ENCODE data around the gene CCNY.

Gene CCNY

DNA sequence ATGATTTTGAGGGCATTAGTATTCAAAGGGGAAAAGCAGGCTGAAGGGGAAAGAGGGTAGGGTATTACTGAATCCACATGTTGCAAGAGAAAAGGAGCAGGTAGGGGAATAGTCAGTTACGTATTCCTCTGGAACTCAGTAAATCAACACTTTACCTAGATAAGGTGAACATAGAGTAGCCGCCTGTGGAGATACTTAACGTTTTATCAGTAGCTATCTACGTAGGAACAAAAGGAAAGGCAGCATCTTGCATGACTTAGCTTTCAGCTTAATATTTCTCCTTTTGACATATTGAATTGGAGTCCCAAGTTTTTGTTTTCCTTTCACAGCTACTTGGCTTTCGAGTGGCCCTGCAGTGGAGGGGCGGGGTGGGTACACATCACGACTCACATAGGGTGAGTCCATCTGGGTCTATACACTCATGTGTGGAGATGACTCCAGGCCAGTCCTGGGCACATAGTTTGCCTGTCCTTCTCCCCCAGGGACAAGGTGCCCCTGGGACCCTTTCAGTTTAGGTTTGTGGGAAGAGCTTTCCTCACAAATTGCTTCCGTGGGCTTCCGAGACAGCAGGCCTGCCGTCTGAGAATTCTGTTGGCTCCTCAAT lies 48.1 kb downstream of the CCNY start:
- no peak overlapping the region for H2AFZ ChIP-seq
- no peaks in the 10 kb centered on the region for H3K9me3 ChIP-seq (ENCODE audit: control insufficient read depth, low read length)
- no peak overlapping the region for H3K4me2 ChIP-seq (ENCODE audit: low read length)
- H3K4me3 ChIP-seq (ENCODE audit: low read depth, low read length), result no peak overlapping the region
- H3K4me1 ChIP-seq, result no peaks in the 10 kb centered on the region
- no peaks in the 10 kb centered on the region for H3K36me3 ChIP-seq (ENCODE audit: control insufficient read depth, insufficient read depth, low read length)
- TF ChIP-seq, protein P1, sequence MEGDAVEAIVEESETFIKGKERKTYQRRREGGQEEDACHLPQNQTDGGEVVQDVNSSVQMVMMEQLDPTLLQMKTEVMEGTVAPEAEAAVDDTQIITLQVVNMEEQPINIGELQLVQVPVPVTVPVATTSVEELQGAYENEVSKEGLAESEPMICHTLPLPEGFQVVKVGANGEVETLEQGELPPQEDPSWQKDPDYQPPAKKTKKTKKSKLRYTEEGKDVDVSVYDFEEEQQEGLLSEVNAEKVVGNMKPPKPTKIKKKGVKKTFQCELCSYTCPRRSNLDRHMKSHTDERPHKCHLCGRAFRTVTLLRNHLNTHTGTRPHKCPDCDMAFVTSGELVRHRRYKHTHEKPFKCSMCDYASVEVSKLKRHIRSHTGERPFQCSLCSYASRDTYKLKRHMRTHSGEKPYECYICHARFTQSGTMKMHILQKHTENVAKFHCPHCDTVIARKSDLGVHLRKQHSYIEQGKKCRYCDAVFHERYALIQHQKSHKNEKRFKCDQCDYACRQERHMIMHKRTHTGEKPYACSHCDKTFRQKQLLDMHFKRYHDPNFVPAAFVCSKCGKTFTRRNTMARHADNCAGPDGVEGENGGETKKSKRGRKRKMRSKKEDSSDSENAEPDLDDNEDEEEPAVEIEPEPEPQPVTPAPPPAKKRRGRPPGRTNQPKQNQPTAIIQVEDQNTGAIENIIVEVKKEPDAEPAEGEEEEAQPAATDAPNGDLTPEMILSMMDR (IDR thresholded peaks at IDR 0.05), result no peak
- H3K27ac ChIP-seq, result no peak overlapping the region
- no peak overlapping the region for H3K9ac ChIP-seq
- H3K79me2 ChIP-seq, result peaks cover 58% of the 10 kb centered on the region
- H3K27me3 ChIP-seq (ENCODE audit: control insufficient read depth, insufficient read depth, low read length), result no peaks in the 10 kb centered on the region

DNA sequence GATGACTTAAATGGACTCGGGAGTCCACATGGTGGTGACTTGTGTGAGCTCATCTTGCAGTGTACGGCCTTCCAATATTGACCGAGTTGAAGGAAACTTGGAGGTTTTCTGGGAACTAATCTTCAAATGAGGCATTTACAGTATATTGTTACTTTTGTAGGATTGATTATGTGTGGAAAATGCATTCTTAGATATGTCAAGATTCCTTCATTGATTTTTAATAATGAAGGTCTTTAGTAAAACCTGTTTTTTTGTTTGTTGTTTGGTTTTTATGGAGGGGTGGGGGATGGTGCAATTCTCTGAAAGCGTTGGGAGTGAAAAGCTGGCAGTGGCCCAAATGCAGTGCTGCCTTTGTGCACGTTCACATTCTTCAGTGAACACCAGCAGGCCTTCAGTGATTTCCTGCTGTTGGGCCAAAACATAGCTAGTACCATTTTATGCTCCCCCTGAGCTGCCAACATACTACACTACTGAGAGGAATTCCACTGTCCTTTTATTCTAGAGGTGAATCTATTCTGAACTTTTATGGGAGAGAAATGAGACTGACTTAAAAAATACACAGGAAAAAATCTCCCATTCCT lies 50.4 kb downstream of the CCNY start:
- TF ChIP-seq, protein P1 (IDR thresholded peaks at IDR 0.05), result no peak
- H3K4me1 ChIP-seq, result no peaks in the 10 kb centered on the region

DNA sequence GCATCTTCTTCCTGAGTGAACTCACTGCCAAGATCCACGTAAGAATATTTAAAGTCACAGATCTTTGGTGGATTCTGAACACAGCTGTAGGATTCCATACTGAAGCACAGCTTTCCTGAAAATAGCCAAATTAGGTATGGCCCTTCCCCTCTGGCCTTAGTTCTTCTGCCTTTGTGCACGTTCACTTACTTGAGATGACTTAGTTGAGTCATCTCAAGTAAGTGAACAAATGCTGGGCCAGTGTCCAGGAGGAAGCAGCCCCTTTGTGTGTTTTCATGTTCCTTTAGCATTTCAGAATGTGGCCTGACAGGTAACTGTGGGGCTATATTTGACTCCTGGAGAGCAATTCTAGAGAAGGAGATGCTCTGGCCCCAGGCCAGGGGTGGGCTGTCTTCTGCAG lies 51.5 kb downstream of the CCNY start:
- Histone ChIP-seq H3K27ac (no peak overlapping the region), H3K4me1 (no peaks in the 10 kb centered on the region)

More for the DNA sequence above, 50.4 kb downstream of the CCNY start:
- H2AFZ ChIP-seq, result no peak overlapping the region
- no peak overlapping the region for H3K27ac ChIP-seq
- H3K9ac ChIP-seq, result no peak overlapping the region
- H3K4me3 ChIP-seq (ENCODE audit: low read depth, low read length), result no peak overlapping the region
- H3K36me3 ChIP-seq (ENCODE audit: control insufficient read depth, insufficient read depth, low read length), result no peaks in the 10 kb centered on the region
- H3K79me2 ChIP-seq, result peaks cover 64% of the 10 kb centered on the region
- no peak overlapping the region for H3K4me2 ChIP-seq (ENCODE audit: low read length)
- no peaks in the 10 kb centered on the region for H3K9me3 ChIP-seq (ENCODE audit: control insufficient read depth, low read length)
- H3K27me3 ChIP-seq (ENCODE audit: control insufficient read depth, insufficient read depth, low read length), result no peaks in the 10 kb centered on the region

DNA sequence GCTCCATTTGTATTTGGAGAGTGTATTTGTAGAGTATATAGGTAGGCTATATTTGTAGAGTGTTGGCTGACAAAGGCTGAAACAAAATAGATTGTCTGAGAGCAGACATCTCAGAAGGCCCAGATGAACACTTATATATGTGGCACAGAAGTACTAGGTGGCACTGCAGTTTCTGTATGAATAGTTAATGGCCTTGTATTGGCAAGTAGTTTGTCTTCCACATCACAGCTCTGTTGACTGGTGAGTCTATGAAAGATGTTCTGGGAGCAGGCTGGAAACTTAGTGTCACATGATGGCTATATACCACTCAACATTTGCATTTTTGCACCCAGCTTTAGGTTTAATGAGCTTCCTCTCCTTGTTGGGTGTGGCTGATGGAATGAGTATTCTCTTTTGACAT lies 51.9 kb downstream of the CCNY start:
- no peak overlapping the region for H3K27ac ChIP-seq
- H3K4me3 ChIP-seq (ENCODE audit: low read depth, low read length), result no peak overlapping the region
- H3K27me3 ChIP-seq (ENCODE audit: control insufficient read depth, insufficient read depth, low read length), result no peaks in the 10 kb centered on the region
- no peaks in the 10 kb centered on the region for H3K9me3 ChIP-seq (ENCODE audit: control insufficient read depth, low read length)
- TF ChIP-seq, protein P1 (IDR thresholded peaks at IDR 0.05), result no peak
- no peak overlapping the region for H3K4me2 ChIP-seq (ENCODE audit: low read length)
- H2AFZ ChIP-seq, result no peak overlapping the region
- no peak overlapping the region for H3K9ac ChIP-seq
- H3K4me1 ChIP-seq, result no peaks in the 10 kb centered on the region
- H3K36me3 ChIP-seq (ENCODE audit: control insufficient read depth, insufficient read depth, low read length), result no peaks in the 10 kb centered on the region
- H3K79me2 ChIP-seq, result peaks cover 71% of the 10 kb centered on the region

More for the DNA sequence above, 51.5 kb downstream of the CCNY start:
- H3K4me2 ChIP-seq (ENCODE audit: low read length), result no peak overlapping the region
- no peak overlapping the region for H3K9ac ChIP-seq
- H3K27me3 ChIP-seq (ENCODE audit: control insufficient read depth, insufficient read depth, low read length), result no peaks in the 10 kb centered on the region
- no peak overlapping the region for H3K4me3 ChIP-seq (ENCODE audit: low read depth, low read length)
- H3K9me3 ChIP-seq (ENCODE audit: control insufficient read depth, low read length), result no peaks in the 10 kb centered on the region
- TF ChIP-seq, protein P1 (IDR thresholded peaks at IDR 0.05), result no peak
- H3K36me3 ChIP-seq (ENCODE audit: control insufficient read depth, insufficient read depth, low read length), result no peaks in the 10 kb centered on the region
- peaks cover 71% of the 10 kb centered on the region for H3K79me2 ChIP-seq
- no peak overlapping the region for H2AFZ ChIP-seq

DNA sequence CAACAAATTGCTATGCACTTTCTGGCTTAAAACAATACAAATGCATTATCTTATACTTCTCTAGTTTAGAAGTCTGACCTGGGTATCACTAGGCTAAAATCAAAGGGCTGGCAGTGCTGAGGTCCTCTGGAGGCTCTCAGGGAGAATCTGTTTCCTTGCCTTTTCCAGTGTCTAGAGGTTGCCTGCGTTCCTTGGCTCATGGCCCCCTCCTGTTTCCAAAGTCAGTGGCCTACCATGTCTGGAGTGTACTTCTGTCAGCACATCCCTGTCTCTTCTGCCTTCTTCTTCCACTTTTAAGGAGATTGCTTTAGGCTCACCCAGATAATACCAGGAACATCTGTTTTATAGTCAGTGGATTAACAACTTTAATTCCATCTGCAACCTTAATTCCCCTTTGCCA lies 52.4 kb downstream of the CCNY start:
- H3K9me3 ChIP-seq (ENCODE audit: control insufficient read depth, low read length), result no peaks in the 10 kb centered on the region
- H3K9ac ChIP-seq, result no peak overlapping the region
- peaks cover 69% of the 10 kb centered on the region for H3K79me2 ChIP-seq
- TF ChIP-seq, protein P1 (IDR thresholded peaks at IDR 0.05), result no peak
- no peak overlapping the region for H3K4me3 ChIP-seq (ENCODE audit: low read depth, low read length)
- H3K27ac ChIP-seq, result no peak overlapping the region
- no peak overlapping the region for H3K4me2 ChIP-seq (ENCODE audit: low read length)
- no peak overlapping the region for H2AFZ ChIP-seq
- no peaks in the 10 kb centered on the region for H3K36me3 ChIP-seq (ENCODE audit: control insufficient read depth, insufficient read depth, low read length)
- H3K4me1 ChIP-seq, result no peaks in the 10 kb centered on the region
- H3K27me3 ChIP-seq (ENCODE audit: control insufficient read depth, insufficient read depth, low read length), result no peaks in the 10 kb centered on the region
